GM21576 (cell line): ENCODE measurements around the gene IFNGR1.
"Not testable (repeated sequence)": the region's sequence is repeated elsewhere in the genome, so short reads cannot be mapped to it uniquely, and the experiment has no call there.

Source experiments
- ATAC-seq: cut with Tn5 transposase; IDR thresholded peaks from one replicate; pipeline ENCODE4 v1.9.1; 2021; ENCODE audit warnings: mild to moderate bottlenecking, moderate library complexity; ENCODE audit not compliant: unreplicated experiment

The IFNGR1 gene

GRCh38 chr6:137236581-137237355, 17.6 kb upstream of the IFNGR1 start:
- no peak for ATAC-seq

- ATAC-seq: no peak
Observed at GRCh38 chr6:137235686-137236085, 16.5 kb upstream of the IFNGR1 start.

- peak; percentile 71 for ATAC-seq
Observed at GRCh38 chr6:137233911-137234863, 15.0 kb upstream of the IFNGR1 start.

- ATAC-seq: no peak
Observed at GRCh38 chr6:137231895-137232294, 12.7 kb upstream of the IFNGR1 start.

GRCh38 chr6:137230956-137231555, 11.9 kb upstream of the IFNGR1 start:
- no peak for ATAC-seq

- no peak for ATAC-seq
Observed at GRCh38 chr6:137230547-137230946, 11.4 kb upstream of the IFNGR1 start.

GRCh38 chr6:137229075-137229759, 10.0 kb upstream of the IFNGR1 start:
- ATAC-seq: no peak

GRCh38 chr6:137227871-137228302, 8.7 kb upstream of the IFNGR1 start:
- peak; percentile 48 for ATAC-seq

GRCh38 chr6:137226697-137227096, 7.5 kb upstream of the IFNGR1 start:
- ATAC-seq: no peak

GRCh38 chr6:137224799-137225198, 5.6 kb upstream of the IFNGR1 start:
- ATAC-seq: peak; percentile 59

GRCh38 chr6:137223370-137224131, 4.4 kb upstream of the IFNGR1 start:
- ATAC-seq: no peak

GRCh38 chr6:137222381-137222780, 3.2 kb upstream of the IFNGR1 start:
- ATAC-seq: no peak

- peak; percentile 2 for ATAC-seq
Observed at GRCh38 chr6:137219664-137220252, 573 bp upstream of the IFNGR1 start.

GRCh38 chr6:137218473-137218916, 690 bp downstream of the IFNGR1 start:
- ATAC-seq: peak; percentile 28

- ATAC-seq: no peak
Observed at GRCh38 chr6:137217801-137218472, 1.2 kb downstream of the IFNGR1 start.

- ATAC-seq: no peak
Observed at GRCh38 chr6:137216875-137217553, 2.2 kb downstream of the IFNGR1 start.

- ATAC-seq: no peak
Observed at GRCh38 chr6:137216106-137216505, 3.1 kb downstream of the IFNGR1 start.

- ATAC-seq: not testable (repeated sequence)
Observed at GRCh38 chr6:137215630-137216029, 3.6 kb downstream of the IFNGR1 start.
